Body of pancreas (tissue), 4 donors: ENCODE data around the gene SARNP.

Experiments used
- CTCF ChIP-seq, 7 experiments: fragments of 450-650 bp in 4 of 7; fragments of 200-600 bp in 3 of 7; sonication (generic) in 3 of 7; IDR thresholded peaks; one replicate each; pipeline ENCODE4 v1.5.1; 2016 to 2019; ENCODE audit warnings: antibody characterized with exemption in 7 of 7
- POLR2A ChIP-seq, 3 donors: fragments of 450-650 bp; IDR thresholded peaks; one replicate each; pipeline ENCODE4 v1.6.1; 2016; ENCODE audit warnings: antibody characterized with exemption in 3 of 3, mild to moderate bottlenecking in 2 of 3

GRCh38 chr12:55850893-55851292 is 33.4 kb upstream of the SARNP start:
- TF ChIP-seq CTCF (IDR thresholded peaks at IDR 0.05) (no peak), POLR2A (IDR thresholded peaks at IDR 0.05) (no peak)
